ENCODE measurements around the gene ZNF569. TPM values are rescaled to one million over a fixed set of nuclear protein-coding genes. Genes with fewer than 3 reads are reported as not detected.

The ZNF569 gene
- total and polyA plus RNA-seq, 2 of the 13 experiments (the other 11 are each of a cell fraction or from before 2014, with no cell fraction given): 1.4 to 5.7 TPM

- no peak for TF ChIP-seq CEBPB (IDR thresholded peaks at IDR 0.05; ENCODE audit: borderline replicate concordance, low read depth, low read length)
- peak; percentile 62; the same call in 1 of the 2 replicates for TF ChIP-seq ZNF160 (CRISPR knock-in tag; IDR thresholded peaks at IDR 0.05)
- 0 out of 2 replicates have a peak, but pooled peaks have one; percentile 26 for TF ChIP-seq ZKSCAN5 (CRISPR knock-in tag; IDR thresholded peaks at IDR 0.05)
- TF ChIP-seq ZNF18 (CRISPR knock-in tag; IDR thresholded peaks at IDR 0.05; ENCODE audit: insufficient replicate concordance): peak; percentile 77
- TF ChIP-seq HOXD1 (CRISPR knock-in tag; IDR thresholded peaks at IDR 0.05): 0 out of 2 replicates have a peak, but pooled peaks have one; percentile 41
- TF ChIP-seq AHDC1 (CRISPR knock-in tag; IDR thresholded peaks at IDR 0.05; ENCODE audit: borderline replicate concordance): no peak
- peak; percentile 11; the same call in 1 of the 2 replicates for TF ChIP-seq TARDBP (CRISPR knock-in tag; IDR thresholded peaks at IDR 0.05)
- TF ChIP-seq ZNF496 (CRISPR knock-in tag; IDR thresholded peaks at IDR 0.05; ENCODE audit: insufficient replicate concordance): no peak
- TF ChIP-seq ZUFSP (CRISPR knock-in tag; IDR thresholded peaks at IDR 0.05; ENCODE audit: borderline replicate concordance): no peak
- no peak for TF ChIP-seq ZNF552 (CRISPR knock-in tag; IDR thresholded peaks at IDR 0.05; ENCODE audit: borderline replicate concordance)
- TF ChIP-seq HNRNPH1 (optimal IDR thresholded peaks at IDR 0.05; ENCODE audit: low read depth, low read length): no peak
- no peak for TF ChIP-seq NR2F6 (IDR thresholded peaks at IDR 0.05)
- peak; percentile 55; the same call in 1 of the 2 replicates for TF ChIP-seq NR2F6 (CRISPR knock-in tag; IDR thresholded peaks at IDR 0.05)
- no peak for TF ChIP-seq MTA3 (CRISPR knock-in tag; IDR thresholded peaks at IDR 0.05)
- TF ChIP-seq ZBTB2 (CRISPR knock-in tag; IDR thresholded peaks at IDR 0.05; ENCODE audit: low read depth): peak; percentile 89
These were observed 96.2 kb downstream of the ZNF569 start, which contains the start of gene ZNF527 (continued) for GRCh38 chr19:37370880-37371661.

Data from HepG2 (cell line).